WI38 (cell line): ENCODE results near the gene TKT.

ENCODE experiments used
- H3K4me3 ChIP-seq: 2 replicates; pipeline ENCODE4 v1.5.1; 2011; ENCODE audit warnings: low read depth, mild to moderate bottlenecking, control low read depth, low read length
- CTCF ChIP-seq: IDR thresholded peaks from 2 replicates; pipeline ENCODE4 v1.5.1; 2012; ENCODE audit warnings: low read depth, mild to moderate bottlenecking, control low read depth, low read length

The TKT gene

GRCh38 chr3:53227993-53228885, 27.6 kb downstream of the TKT start:
- TF ChIP-seq CTCF: no peak
- H3K4me3 ChIP-seq: no peak overlapping the region

- no peak for TF ChIP-seq CTCF
- no peak overlapping the region for H3K4me3 ChIP-seq
These were observed 28.9 kb downstream of the TKT start for GRCh38 chr3:53226841-53227407.

- TF ChIP-seq CTCF: no peak
- H3K4me3 ChIP-seq: no peak overlapping the region
These were observed 29.5 kb downstream of the TKT start for GRCh38 chr3:53226142-53226840.

- no peak overlapping the region for H3K4me3 ChIP-seq
- no peak for TF ChIP-seq CTCF
These were observed 30.2 kb downstream of the TKT start for GRCh38 chr3:53225651-53226050.

- H3K4me3 ChIP-seq: no peak overlapping the region
- TF ChIP-seq CTCF: no peak
These were observed 30.6 kb downstream of the TKT start for GRCh38 chr3:53225181-53225580.

- no peak overlapping the region for H3K4me3 ChIP-seq
These were observed 31.3 kb downstream of the TKT start for GRCh38 chr3:53224536-53224935.

More at GRCh38 chr3:53224536-53224935, 31.3 kb downstream of the TKT start:
- no peak for TF ChIP-seq CTCF
